OCI-LY3 (cell line): ENCODE measurements around the gene FBXO34.
A peak's percentile ranks its signal among the peaks of the same experiment; 100 is the strongest.

Source experiments
- H2AFZ ChIP-seq: fragments of 200-600, 300-600 bp; shearing (Covaris generic); 2 replicates; pipeline ENCODE4 v1.6.0; 2014; ENCODE audit warnings: antibody characterized with exemption, low read depth, low read length
- H3K27ac ChIP-seq: fragments of 200-600, 300-600 bp; sonication (generic); 2 replicates; pipeline ENCODE4 v1.5.1; 2014; ENCODE audit warnings: mild to moderate bottlenecking, low read length, moderate library complexity, mixed read lengths
- H3K27me3 ChIP-seq: fragments of 200-600, 300-600 bp; sonication (generic); 2 replicates; pipeline ENCODE4 v1.6.1; 2014; ENCODE audit warnings: low read depth, low read length, mixed read lengths
- H3K36me3 ChIP-seq: fragments of 200-600, 300-600 bp; sonication (generic); replicated peaks from 2 replicates; pipeline ENCODE3; 2014; ENCODE audit warnings: low read depth, low read length, mixed read lengths
- H3K4me1 ChIP-seq: fragments of 300-600, 200-600 bp; sonication (generic); 2 replicates; pipeline ENCODE4 v1.6.1; 2014; ENCODE audit warnings: low read length, mixed read lengths
- H3K4me2 ChIP-seq: fragments of 200-600, 300-600 bp; sonication (generic); 2 replicates; pipeline ENCODE4 v1.6.1; 2014; ENCODE audit warnings: low read length, mixed read lengths
- H3K4me3 ChIP-seq: fragments of 300-600, 200-600 bp; sonication (generic); 2 replicates; pipeline ENCODE4 v1.5.1; 2014; ENCODE audit warnings: antibody characterized with exemption, mild to moderate bottlenecking, low read length, moderate library complexity
- H3K79me2 ChIP-seq: fragments of 300-600, 200-600 bp; shearing (Covaris generic); 2 replicates; pipeline ENCODE4 v1.6.1; 2014; ENCODE audit warnings: mild to moderate bottlenecking, low read length, mixed read lengths
- H3K9ac ChIP-seq: fragments of 300-600, 200-600 bp; shearing (Covaris generic); 2 replicates; pipeline ENCODE4 v1.6.0; 2014; ENCODE audit warnings: mild to moderate bottlenecking, low read length, moderate library complexity
- H3K9me3 ChIP-seq: fragments of 200-600, 300-600 bp; shearing (Covaris generic); 2 replicates; pipeline ENCODE4 v1.6.1; 2014; ENCODE audit warnings: low read length, mixed read lengths; ENCODE audit not compliant: insufficient read depth
- H4K20me1 ChIP-seq: fragments of 200-600, 300-600 bp; sonication (generic); 2 replicates; pipeline ENCODE4 v1.6.1; 2016; ENCODE audit warnings: low read length, mixed read lengths; ENCODE audit not compliant: insufficient read depth
- EZH2phosphoT487 ChIP-seq: fragments of 200-600 bp; shearing (Covaris generic); IDR thresholded peaks from 2 replicates; pipeline ENCODE4 v1.6.1; 2018; ENCODE audit warnings: antibody characterized with exemption, mixed run types, low read depth
- TF ChIP-seq, protein P1 (sequence below): fragments of 200-600, 300-600 bp; sonication (generic); IDR thresholded peaks from 2 replicates; pipeline ENCODE4 v1.5.1; 2014; ENCODE audit warnings: antibody characterized with exemption, low read length, low read depth

FBXO34 gene

GRCh38 chr14:55352201-55352600 is 81.0 kb downstream of the FBXO34 start:
- H3K9ac ChIP-seq, result no peak overlapping the region
- no peak overlapping the region for H3K4me3 ChIP-seq
- no peaks in the 10 kb centered on the region for H3K27me3 ChIP-seq
- no peaks in the 10 kb centered on the region for H3K9me3 ChIP-seq
- H3K79me2 ChIP-seq, result peaks cover 17% of the 10 kb centered on the region
- peaks cover 26% of the 10 kb centered on the region for H3K4me1 ChIP-seq
- TF ChIP-seq EZH2phosphoT487, result no peak
- TF ChIP-seq, protein P1, sequence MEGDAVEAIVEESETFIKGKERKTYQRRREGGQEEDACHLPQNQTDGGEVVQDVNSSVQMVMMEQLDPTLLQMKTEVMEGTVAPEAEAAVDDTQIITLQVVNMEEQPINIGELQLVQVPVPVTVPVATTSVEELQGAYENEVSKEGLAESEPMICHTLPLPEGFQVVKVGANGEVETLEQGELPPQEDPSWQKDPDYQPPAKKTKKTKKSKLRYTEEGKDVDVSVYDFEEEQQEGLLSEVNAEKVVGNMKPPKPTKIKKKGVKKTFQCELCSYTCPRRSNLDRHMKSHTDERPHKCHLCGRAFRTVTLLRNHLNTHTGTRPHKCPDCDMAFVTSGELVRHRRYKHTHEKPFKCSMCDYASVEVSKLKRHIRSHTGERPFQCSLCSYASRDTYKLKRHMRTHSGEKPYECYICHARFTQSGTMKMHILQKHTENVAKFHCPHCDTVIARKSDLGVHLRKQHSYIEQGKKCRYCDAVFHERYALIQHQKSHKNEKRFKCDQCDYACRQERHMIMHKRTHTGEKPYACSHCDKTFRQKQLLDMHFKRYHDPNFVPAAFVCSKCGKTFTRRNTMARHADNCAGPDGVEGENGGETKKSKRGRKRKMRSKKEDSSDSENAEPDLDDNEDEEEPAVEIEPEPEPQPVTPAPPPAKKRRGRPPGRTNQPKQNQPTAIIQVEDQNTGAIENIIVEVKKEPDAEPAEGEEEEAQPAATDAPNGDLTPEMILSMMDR, result no peak
- no peak overlapping the region for H2AFZ ChIP-seq
- H3K27ac ChIP-seq, result no peak overlapping the region
- no peak overlapping the region for H3K4me2 ChIP-seq
- peaks cover 26% of the 10 kb centered on the region for H3K36me3 ChIP-seq
- H4K20me1 ChIP-seq, result peaks cover 17% of the 10 kb centered on the region; the same call in 1 of the 2 replicates

DNA sequence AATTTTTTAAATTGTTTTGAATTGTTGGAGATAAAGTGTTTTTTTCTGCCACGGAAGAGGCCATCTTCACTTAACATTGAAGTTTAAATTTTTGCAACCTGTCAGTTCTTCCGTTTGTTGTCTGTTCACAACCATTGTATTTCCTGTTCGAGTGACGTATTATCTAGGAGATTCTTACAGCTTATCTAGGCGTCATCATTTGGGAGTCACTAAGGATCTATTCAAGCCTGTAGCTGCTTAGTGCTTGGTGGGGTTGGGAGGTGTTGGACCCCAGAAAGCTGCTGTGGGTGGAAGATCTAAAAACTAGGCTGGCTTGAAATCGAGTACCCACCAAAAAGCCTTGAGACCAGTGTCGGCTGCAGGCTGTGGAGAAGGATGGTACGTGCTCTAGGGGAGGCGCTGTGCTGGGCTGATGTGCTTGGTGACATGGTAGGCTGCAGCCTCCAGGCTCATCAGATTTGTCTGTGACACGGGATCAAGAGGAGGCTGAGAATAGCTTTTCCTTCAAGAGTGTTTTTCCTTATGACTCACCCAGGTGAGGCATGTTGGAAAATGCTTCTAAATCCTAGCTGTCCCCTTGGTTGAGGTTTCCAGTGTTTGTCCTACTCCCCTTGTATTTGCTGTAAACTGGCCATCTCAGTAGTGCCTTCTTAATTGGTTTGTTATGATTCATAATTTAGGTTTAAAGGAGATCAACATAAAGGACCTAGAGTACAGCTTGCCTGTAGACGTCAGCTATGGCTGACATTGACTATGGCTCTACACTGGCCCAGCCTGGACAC is 82.7 kb downstream of the FBXO34 start:
- Histone ChIP-seq H3K9ac (no peak overlapping the region), H3K36me3 (peaks cover 26% of the 10 kb centered on the region), H3K79me2 (peaks cover 3% of the 10 kb centered on the region; the same call in 1 of the 2 replicates), H3K27me3 (no peaks in the 10 kb centered on the region), H3K9me3 (no peaks in the 10 kb centered on the region), H4K20me1 (0 out of 2 replicates have a peak, but pooled peaks cover 3% of the 10 kb centered on the region), H3K27ac (no peak overlapping the region), H2AFZ (no peak overlapping the region), H3K4me1 (peaks cover 16% of the 10 kb centered on the region), H3K4me2 (no peak overlapping the region), H3K4me3 (no peak overlapping the region)
- no peak for TF ChIP-seq EZH2phosphoT487
- TF ChIP-seq, protein P1, result no peak

- Histone ChIP-seq H3K4me2 (no peak overlapping the region), H3K9me3 (no peaks in the 10 kb centered on the region), H3K4me3 (no peak overlapping the region), H3K79me2 (peaks cover 3% of the 10 kb centered on the region; the same call in 1 of the 2 replicates), H3K9ac (no peak overlapping the region), H3K4me1 (peaks cover 10% of the 10 kb centered on the region), H2AFZ (no peak overlapping the region), H3K27me3 (no peaks in the 10 kb centered on the region), H3K27ac (no peak overlapping the region), H3K36me3 (peaks cover 26% of the 10 kb centered on the region), H4K20me1 (no peaks in the 10 kb centered on the region)
- TF ChIP-seq EZH2phosphoT487, result no peak
- TF ChIP-seq, protein P1, result peak; percentile 76
These were observed 83.3 kb downstream of the FBXO34 start for GRCh38 chr14:55354500-55354899.

DNA sequence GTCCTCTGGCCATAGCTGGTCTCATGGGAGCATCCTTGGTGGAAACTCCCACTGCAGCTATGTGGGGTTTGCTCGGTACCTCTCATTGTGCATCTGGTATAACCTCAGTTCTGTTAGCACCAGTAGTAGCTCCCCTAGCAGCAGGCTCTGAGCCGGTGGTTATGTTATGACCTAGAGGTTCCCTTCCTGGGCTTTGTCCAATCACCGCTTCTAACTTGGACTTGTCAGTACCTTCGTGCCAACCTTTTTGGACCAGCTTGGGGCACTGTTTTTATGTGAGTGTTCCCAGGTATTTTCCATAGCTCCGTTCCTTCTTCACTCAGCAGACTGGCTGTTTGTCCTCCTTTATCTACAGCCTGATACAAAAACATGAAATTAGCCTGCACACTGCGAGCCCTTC is 84.7 kb downstream of the FBXO34 start:
- H4K20me1 ChIP-seq, result no peaks in the 10 kb centered on the region
- peaks cover 4% of the 10 kb centered on the region; the same call in 1 of the 2 replicates for H3K4me1 ChIP-seq
- TF ChIP-seq, protein P1, result no peak
- no peak for TF ChIP-seq EZH2phosphoT487
- no peaks in the 10 kb centered on the region for H3K79me2 ChIP-seq
- H2AFZ ChIP-seq, result no peak overlapping the region
- no peak overlapping the region for H3K4me2 ChIP-seq
- H3K36me3 ChIP-seq, result peaks cover 19% of the 10 kb centered on the region
- H3K9me3 ChIP-seq, result no peaks in the 10 kb centered on the region
- H3K27ac ChIP-seq, result no peak overlapping the region
- no peak overlapping the region for H3K9ac ChIP-seq
- no peak overlapping the region for H3K4me3 ChIP-seq
- no peaks in the 10 kb centered on the region for H3K27me3 ChIP-seq
